ENCODE data around the gene JAKMIP1. TPM values are rescaled to one million over a fixed set of nuclear protein-coding genes. Genes with fewer than 3 reads are reported as not detected.

Gene JAKMIP1
- polyA plus RNA-seq, 4 donors: 0.09 to 0.14 TPM; not detected in 2

DNA sequence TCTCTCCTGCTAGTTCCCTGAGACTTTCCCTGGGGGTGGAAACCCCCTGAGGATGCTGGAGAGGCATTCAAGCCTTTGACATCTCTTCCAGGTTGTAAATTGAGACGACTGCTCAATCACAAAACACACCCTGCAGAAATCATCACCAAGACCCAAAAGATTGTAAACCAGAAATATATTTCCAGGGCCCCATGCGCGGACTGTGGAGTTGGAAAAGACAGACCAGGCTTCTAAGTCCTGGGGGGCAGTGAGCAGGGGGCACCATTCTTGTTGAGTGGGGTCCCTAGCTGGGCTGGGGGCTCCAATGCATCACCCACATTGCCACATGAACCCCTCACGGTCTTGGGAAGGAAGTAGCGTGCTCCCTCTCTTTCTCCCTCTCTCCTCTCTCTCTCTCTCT, 94.2 kb downstream of the JAKMIP1 start:
- no peak for DNase-seq (ENCODE audit: low read depth in 4 of 4, low spot score in 3 of 4)

GRCh38 chr4:6105311-6105911, 94.9 kb downstream of the JAKMIP1 start:
- no peak for DNase-seq (ENCODE audit: low read depth in 4 of 4, low spot score in 3 of 4)

DNA sequence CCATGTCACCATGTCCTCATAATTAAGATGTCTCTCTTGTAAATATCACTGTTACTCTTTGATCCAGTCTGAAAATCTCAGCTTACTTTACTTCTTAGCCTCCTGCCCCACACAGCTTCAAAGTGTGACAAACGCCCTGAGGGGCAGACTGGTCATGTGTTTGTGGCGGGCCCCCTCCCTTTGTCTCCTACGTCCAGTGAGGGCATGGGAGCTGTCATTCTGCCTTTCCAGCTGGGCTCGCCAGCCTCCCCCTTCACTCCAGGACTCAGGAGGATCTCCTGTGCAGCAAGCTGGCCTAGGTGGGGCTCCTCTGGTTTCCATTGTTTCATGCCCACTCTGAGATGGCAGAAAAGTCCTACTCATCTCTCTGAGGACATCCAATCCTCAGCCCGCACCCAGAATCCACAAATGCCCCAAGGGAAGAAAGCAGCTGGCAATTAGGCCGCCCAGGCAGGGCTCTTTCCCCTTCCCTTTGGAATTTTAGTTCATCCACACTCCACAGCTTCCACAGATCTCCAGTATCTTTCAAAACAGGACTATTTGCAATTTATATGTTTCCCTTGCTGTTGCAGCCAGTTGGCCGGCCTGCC, 95.7 kb downstream of the JAKMIP1 start:
- DNase-seq (ENCODE audit: low read depth in 4 of 4, low spot score in 3 of 4): no peak

DNA sequence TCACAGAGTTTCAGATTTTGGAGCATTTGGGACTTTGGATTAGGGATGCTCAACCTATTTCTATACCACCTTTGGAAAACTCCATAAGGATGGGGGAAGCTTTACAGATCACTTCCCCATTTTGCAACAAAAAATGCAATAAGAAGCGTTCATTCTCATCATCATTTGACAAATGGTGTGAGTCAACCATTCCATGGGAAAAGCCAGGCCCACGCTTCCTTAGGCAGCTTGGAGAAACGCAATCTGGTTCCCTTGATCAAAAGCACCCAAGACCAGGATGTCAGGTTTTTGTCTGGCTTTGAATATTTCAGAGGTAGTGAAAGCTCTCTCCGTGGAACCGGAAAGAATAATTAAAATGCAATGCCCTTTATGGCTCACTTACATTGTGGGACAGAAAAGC, 102.8 kb downstream of the JAKMIP1 start:
- no peak for DNase-seq (ENCODE audit: low read depth in 4 of 4, low spot score in 3 of 4)

DNA sequence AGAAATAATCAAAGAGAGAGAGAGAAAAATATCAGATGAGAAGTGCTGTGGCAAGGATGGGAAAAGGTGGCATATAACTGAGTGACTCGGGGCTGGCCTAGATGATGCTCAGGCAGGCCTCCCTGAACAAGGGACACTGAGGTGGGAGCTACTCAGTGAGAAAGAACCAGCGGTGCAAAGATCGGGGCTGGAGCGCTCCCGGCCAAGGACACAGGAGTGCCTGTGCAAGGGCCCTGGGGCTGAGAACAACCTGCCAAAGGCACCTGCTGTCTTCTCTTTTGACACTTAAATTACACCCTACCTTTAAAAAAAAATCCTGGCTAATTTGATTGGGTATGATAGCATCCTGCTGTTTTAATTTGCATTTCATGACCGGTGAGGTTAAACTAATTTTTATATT, 104.5 kb downstream of the JAKMIP1 start:
- no peak for DNase-seq (ENCODE audit: low read depth in 4 of 4, low spot score in 3 of 4)

DNA sequence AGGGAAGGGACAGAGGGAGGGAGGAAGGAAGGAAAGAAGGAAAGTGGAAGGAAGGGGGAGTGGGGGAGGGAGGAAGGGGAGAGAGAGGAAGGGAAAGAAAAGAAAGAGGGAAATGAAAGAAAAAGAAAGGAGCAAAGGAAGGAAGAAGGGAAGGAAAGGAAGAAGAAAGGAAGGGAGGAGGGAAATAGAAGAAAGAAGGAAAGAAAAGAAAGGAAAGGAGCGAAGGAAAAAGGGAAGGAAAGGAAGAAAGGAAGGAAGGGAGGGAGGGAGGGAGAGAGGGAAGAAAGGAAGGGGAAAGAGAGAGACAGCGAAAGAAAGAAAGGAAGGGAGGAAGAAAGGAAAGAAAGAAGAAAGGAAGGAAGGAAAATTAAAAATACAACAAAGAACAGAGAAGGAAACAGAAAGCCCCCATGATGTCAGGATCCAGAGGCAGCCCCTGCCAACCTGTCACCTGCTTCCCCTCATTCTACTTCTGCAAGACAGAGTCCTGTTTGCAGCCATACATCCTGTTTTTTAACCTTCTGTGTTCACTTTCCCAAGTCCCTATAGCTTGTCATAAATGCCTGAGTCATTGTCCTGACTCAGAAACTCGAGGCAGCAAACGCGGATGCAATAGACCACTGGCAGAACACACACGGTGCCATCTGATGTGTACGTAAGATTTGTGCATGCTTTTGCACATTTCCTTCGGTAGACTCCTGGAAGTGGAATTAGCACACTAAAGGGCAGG, 105.2 kb downstream of the JAKMIP1 start:
- no peak for DNase-seq (ENCODE audit: low read depth in 4 of 4, low spot score in 3 of 4)

DNA sequence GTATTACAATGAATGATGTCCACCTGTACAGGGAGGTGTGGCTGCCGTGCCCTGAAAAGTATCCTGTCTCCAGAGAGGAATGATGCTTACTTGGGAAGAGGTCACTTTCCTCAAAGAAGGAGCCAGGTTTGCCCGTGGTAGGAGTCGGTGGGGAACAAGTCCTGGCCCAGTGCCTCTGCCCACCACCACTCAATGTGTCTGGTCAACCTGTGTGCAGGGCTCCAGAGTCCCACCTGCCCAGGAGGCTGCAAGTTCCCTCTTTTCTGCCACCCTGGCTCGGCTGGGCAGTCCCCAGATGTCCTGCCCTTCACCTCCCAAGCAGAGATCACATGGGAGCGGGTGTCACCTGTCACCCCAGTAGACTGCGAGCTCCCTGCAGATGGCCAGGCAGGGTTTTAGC, 106.7 kb downstream of the JAKMIP1 start:
- DNase-seq (ENCODE audit: low read depth in 4 of 4, low spot score in 3 of 4): no peak

GRCh38 chr4:6092971-6093370, 107.4 kb downstream of the JAKMIP1 start:
- DNase-seq (ENCODE audit: low read depth in 4 of 4, low spot score in 3 of 4): no peak

- DNase-seq (ENCODE audit: low read depth in 4 of 4, low spot score in 3 of 4): no peak
Measured at GRCh38 chr4:6092131-6092530, 108.2 kb downstream of the JAKMIP1 start.

GRCh38 chr4:6090931-6091330, 109.4 kb downstream of the JAKMIP1 start:
- DNase-seq (ENCODE audit: low read depth in 4 of 4, low spot score in 3 of 4): no peak

GRCh38 chr4:6088950-6089349, 111.4 kb downstream of the JAKMIP1 start:
- no peak for DNase-seq (ENCODE audit: low read depth in 4 of 4, low spot score in 3 of 4)

- DNase-seq (ENCODE audit: low read depth in 4 of 4, low spot score in 3 of 4): no peak
Measured at GRCh38 chr4:6087669-6088341, 112.5 kb downstream of the JAKMIP1 start.

GRCh38 chr4:6086846-6087245, 113.5 kb downstream of the JAKMIP1 start:
- DNase-seq (ENCODE audit: low read depth in 4 of 4, low spot score in 3 of 4): no peak

DNA sequence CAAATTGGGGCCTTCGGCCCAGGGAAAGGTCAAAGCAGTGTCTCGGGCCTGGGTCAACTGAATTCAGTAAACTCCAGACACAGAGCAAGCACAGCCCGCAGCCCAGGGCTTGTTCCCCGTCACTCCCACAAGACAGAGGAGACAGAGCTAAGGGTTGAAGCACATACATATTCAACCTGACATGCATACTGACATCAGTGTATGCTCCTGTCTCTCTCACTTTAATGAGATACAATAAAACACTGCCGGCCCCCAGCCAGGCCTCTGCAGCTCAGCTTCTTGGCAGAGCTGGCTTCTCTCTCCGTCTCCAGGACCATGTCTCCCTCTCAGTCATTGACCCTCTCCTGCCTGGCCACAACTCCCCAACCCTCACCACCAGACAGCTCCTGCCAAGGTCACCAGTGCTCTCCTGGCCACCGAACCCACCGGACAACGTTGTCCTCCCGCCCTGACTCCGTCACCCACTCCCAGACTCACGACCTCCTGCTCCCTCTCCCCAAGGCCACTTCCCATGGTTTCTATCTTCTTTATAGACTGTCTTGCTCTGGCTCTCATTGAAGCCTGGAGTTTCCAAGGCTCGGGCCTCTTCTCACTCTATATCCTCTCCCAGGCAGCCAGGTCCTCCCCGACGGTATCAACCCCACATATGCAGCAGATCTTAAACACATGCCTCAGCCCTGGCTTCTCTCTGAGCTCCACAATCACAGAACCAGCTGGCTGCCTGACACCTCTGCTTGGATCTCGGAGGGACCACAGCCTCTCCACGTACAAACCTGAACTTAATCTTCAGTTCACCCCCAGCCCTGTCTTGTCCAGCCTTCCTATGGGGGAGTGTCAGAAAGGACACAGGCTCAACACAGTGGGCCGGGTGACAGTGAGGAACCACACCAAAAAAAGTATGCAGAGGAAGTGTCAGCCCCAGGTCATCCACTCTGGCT, 114.4 kb downstream of the JAKMIP1 start:
- no peak for DNase-seq (ENCODE audit: low read depth in 4 of 4, low spot score in 3 of 4)

DNA sequence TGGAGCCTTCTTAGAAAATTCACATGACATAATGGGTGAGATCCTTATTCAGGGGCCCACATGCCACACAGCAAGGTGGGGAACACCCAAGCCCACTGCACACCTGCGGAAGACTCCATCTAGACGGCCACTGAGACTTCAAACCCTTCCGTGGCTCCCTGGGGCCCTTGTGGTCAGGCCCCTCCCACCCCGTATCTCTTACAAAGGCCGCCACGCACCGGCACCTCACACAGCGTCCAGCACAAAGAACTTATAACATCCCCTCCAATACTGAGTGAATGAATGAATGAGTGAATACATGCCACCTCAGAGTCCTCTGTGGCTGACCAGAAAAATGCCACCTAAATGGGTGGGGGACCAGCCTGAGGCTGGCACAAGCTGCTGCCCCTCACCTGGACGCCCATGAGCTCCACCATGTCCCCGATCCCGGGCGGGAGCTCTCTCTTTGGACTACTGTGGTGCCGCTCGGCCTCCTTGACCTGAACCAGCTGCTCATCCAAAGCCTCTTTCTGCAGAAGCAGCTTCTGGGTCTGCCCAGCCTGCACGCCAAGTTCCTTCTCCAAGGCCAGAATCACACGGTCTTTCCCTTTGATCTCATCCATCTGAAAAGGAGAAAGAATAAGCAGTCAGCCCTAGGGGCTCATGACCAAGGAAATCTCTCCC, 115.2 kb downstream of the JAKMIP1 start:
- DNase-seq (ENCODE audit: low read depth in 4 of 4, low spot score in 3 of 4): no peak

DNA sequence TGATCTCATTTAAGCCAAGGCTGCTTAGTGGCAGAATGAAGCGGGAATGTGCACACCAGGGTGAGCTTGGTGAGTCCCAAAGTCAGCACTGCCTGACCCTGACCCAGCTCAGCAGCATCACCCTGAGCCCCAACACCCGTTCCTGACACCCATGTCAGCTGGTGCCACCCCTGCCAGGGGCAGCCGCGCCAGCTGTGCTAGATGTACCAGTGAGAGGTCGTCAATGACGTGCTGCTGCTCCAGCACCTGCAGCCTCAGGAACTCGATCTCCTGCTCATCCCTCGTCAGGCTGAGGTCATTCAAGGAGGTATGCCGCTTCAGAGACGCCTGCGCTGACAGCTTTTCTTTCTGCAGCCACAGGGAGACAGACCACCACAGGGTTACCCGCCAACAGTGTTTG, 120.4 kb downstream of the JAKMIP1 start:
- no peak for DNase-seq (ENCODE audit: low read depth in 4 of 4, low spot score in 3 of 4)

DNA sequence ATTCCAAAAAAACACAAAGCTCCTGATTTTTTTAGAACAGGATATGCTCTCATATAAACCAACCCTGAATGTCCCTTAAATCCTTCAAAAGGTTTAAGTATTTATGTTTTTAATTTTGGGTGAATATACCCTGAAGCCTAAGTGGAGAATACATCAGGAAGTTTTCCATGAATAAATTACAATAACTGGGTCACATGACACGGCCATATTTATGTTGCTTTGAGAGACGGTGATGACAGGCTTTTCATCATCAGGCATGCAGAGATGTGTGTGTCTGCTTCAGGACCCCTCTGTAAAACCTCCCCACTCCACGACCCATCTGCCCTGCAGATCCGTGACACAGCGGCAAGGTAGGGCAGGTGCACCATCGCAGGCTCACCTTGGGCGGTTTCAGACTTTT, 121.8 kb downstream of the JAKMIP1 start:
- DNase-seq (ENCODE audit: low read depth in 4 of 4, low spot score in 3 of 4): no peak

DNA sequence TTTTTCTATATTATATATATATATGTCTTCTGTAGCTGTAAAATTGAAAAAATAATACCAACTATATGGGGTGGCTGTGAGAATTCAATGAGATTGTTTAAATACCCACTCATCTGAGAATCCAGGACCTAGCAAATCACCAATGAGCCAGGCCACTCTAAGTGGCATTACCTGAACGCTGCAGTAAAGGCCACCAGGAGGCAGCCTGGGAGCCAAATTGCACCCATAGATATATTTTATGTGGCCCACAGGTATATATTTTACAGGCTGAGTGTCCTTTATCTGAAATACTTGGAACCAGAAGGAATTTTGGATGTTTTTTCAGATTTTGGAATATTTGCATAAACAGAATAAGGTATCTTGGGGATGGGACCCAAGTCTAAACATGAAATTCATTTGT, 124.0 kb downstream of the JAKMIP1 start:
- no peak for DNase-seq (ENCODE audit: low read depth in 4 of 4, low spot score in 3 of 4)

- no peak for DNase-seq (ENCODE audit: low read depth in 4 of 4, low spot score in 3 of 4)
Measured at GRCh38 chr4:6074758-6075157, 125.6 kb downstream of the JAKMIP1 start.
